DOHH2 (cell line): ENCODE results near the gene PDCD10.

Experiments used
- H3F3A ChIP-seq: fragments of 200-600 bp; sonication (generic), shearing (Covaris generic); 2 replicates; pipeline ENCODE4 v1.6.0; 2016; ENCODE audit warnings: antibody characterized with exemption, mild to moderate bottlenecking; ENCODE audit not compliant: control insufficient read depth, insufficient read depth
- H3K27ac ChIP-seq: fragments of 200-600 bp; sonication (generic); 2 replicates; pipeline ENCODE4 v1.5.1; 2014; ENCODE audit warnings: low read depth, mild to moderate bottlenecking, low read length, moderate library complexity
- H3K27me3 ChIP-seq: fragments of 200-600 bp; sonication (generic); 2 replicates; pipeline ENCODE4 v1.6.1; 2014; ENCODE audit warnings: mild to moderate bottlenecking, low read length, mixed read lengths; ENCODE audit not compliant: control insufficient read depth
- H3K36me3 ChIP-seq: fragments of 200-600 bp; sonication (generic); 2 replicates; pipeline ENCODE4 v1.6.1; 2014; ENCODE audit warnings: mild to moderate bottlenecking, low read length, moderate library complexity, mixed read lengths; ENCODE audit not compliant: control insufficient read depth
- H3K4me1 ChIP-seq: fragments of 200-600 bp; sonication (generic); 2 replicates; pipeline ENCODE4 v1.6.1; 2014; ENCODE audit warnings: mild to moderate bottlenecking, low read length, mixed read lengths; ENCODE audit not compliant: control insufficient read depth
- H3K4me2 ChIP-seq: fragments of 200-600 bp; sonication (generic); 2 replicates; pipeline ENCODE4 v1.6.0; 2014; ENCODE audit warnings: mild to moderate bottlenecking, low read length, moderate library complexity
- H3K4me3 ChIP-seq: fragments of 200-600 bp; sonication (generic); 2 replicates; pipeline ENCODE4 v1.5.1; 2014; ENCODE audit warnings: mild to moderate bottlenecking, low read length, mixed read lengths
- H3K79me2 ChIP-seq: fragments of 200-600 bp; sonication (generic); 2 replicates; pipeline ENCODE4 v1.6.1; 2014; ENCODE audit warnings: mild to moderate bottlenecking, low read length, mixed read lengths; ENCODE audit not compliant: control insufficient read depth
- H3K9me2 ChIP-seq: fragments of 200-600 bp; sonication (generic); replicated peaks from 2 replicates; pipeline ENCODE4 v1.6.1; 2014; ENCODE audit warnings: mild to moderate bottlenecking, low read length, mixed read lengths; ENCODE audit not compliant: control insufficient read depth
- H3K9me3 ChIP-seq: fragments of 200-600 bp; sonication (generic); 2 replicates; pipeline ENCODE4 v1.6.1; 2014; ENCODE audit warnings: antibody characterized with exemption, low read length, mixed read lengths; ENCODE audit not compliant: control insufficient read depth, insufficient read depth
- H4K20me1 ChIP-seq: fragments of 200-600 bp; sonication (generic); 2 replicates; pipeline ENCODE4 v1.6.0; 2014; ENCODE audit warnings: low read depth, mild to moderate bottlenecking, antibody characterized with exemption, low read length, moderate library complexity; ENCODE audit not compliant: control insufficient read depth, insufficient read depth
- CTCF ChIP-seq: fragments of 200-600 bp; sonication (generic); IDR thresholded peaks from one replicate; pipeline ENCODE4 v1.5.1; 2014; ENCODE audit warnings: antibody characterized with exemption, mild to moderate bottlenecking, low read depth, low read length; ENCODE audit not compliant: poor library complexity, severe bottlenecking
- EZH2phosphoT487 ChIP-seq: fragments of 200-600 bp; sonication (generic); IDR thresholded peaks from 2 replicates; pipeline ENCODE4 v1.6.1; 2017; ENCODE audit warnings: borderline replicate concordance, mild to moderate bottlenecking, antibody characterized with exemption, low read length, moderate library complexity, mixed read lengths

The PDCD10 gene

GRCh38 chr3:167644611-167645010 lies 90.1 kb downstream of the PDCD10 start:
- no peaks in the 10 kb centered on the region for H4K20me1 ChIP-seq

More at GRCh38 chr3:167644611-167645010, 90.1 kb downstream of the PDCD10 start:
- H3K4me1 ChIP-seq, result no peaks in the 10 kb centered on the region
- no peaks in the 10 kb centered on the region for H3F3A ChIP-seq
- H3K79me2 ChIP-seq, result no peaks in the 10 kb centered on the region
- no peak overlapping the region for H3K4me3 ChIP-seq
- peaks cover 6% of the 10 kb centered on the region; the same call in 1 of the 2 replicates for H3K9me3 ChIP-seq
- no peak overlapping the region for H3K27ac ChIP-seq
- no peaks in the 10 kb centered on the region for H3K36me3 ChIP-seq
- H3K4me2 ChIP-seq, result no peak overlapping the region
- no peaks in the 10 kb centered on the region for H3K9me2 ChIP-seq
- TF ChIP-seq EZH2phosphoT487 (no peak), CTCF (no peak)
- H3K27me3 ChIP-seq, result no peaks in the 10 kb centered on the region
